Bronchial epithelial cell (primary cell): ENCODE data around the gene PREX1. TPM values are rescaled to one million over a fixed set of nuclear protein-coding genes. Genes with fewer than 3 reads are reported as not detected.

Experiments used
- DNase-seq: peaks from one replicate; pipeline ENCODE4 v3.0.0-alpha.2; 2010; ENCODE audit warnings: low read depth
- FAIRE-seq: peaks from 2 replicates; lab custom pipeline; 2011; peaks lifted over from hg19 to GRCh38; lab: Jason Lieb, UNC
- H3K27me3 ChIP-seq: 2 replicates; pipeline ENCODE4 v1.5.1; 2011; ENCODE audit warnings: low read length; ENCODE audit not compliant: control insufficient read depth, insufficient read depth
- H3K36me3 ChIP-seq: 2 replicates; pipeline ENCODE4 v1.5.1; 2011; ENCODE audit warnings: low read length; ENCODE audit not compliant: control insufficient read depth, insufficient read depth
- H3K4me3 ChIP-seq: 2 replicates; pipeline ENCODE4 v1.5.1; 2011; ENCODE audit warnings: mild to moderate bottlenecking, low read depth, low read length, control low read depth
- CTCF ChIP-seq: IDR thresholded peaks from 2 replicates; pipeline ENCODE4 v1.5.1; 2011; ENCODE audit warnings: mild to moderate bottlenecking, moderate library complexity, low read length, control low read depth, inconsistent platforms; ENCODE audit not compliant: insufficient read depth, severe bottlenecking
- total RNA-seq: library from RNA; depleted of rRNA; stranded (reverse); fragments of >200 nt; gene quantifications from 2 replicates; pipeline ENCODE4 v1.2.1, GENCODE V29; 2014

The PREX1 gene
- total RNA-seq, 1 donor from 2014 or later = under 0.01 TPM

GRCh38 chr20:48743807-48744206 lies 84.0 kb downstream of the PREX1 start:
- TF ChIP-seq CTCF = no peak

DNA sequence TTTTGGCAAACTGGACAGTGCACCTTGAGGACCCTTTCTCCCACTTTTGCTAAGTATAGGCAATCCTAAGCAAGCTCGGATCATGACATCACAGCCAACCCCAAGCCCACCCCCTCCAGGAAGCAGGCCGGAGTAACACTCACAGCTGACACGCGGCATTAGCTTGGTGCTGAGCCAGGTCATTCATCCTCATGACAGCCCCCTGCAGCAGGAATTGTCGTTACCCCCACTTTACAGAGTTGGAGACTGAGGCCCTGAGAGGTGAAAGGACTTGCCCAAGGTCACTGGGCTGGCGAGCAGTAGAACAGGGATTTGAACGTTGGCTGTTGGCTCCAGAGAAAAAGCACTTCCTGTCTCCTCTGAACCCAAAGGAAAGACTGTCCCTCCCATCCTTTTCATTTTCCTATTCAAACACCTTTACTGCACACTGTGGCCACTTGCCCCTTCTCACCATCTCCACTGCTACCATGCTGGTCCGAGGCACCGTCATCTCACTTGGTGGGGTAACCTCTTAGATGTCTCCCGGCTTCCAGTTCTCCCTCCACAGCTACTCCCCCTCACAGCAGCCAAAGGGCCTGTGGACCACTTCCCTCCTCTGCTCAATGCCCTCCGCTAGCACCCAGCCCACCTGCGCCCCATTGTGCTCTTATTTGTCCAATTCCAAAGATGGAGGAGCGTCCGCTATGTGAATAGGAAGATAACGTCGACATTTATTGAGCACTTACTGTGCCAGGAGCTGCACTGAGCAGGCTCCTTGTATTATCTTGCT lies 84.7 kb downstream of the PREX1 start:
- DNase-seq (no peak), FAIRE-seq (no peak)
- no peak for TF ChIP-seq CTCF
- H3K4me3 ChIP-seq = no peak overlapping the region
- H3K36me3 ChIP-seq = no peaks in the 10 kb centered on the region
- no peaks in the 10 kb centered on the region for H3K27me3 ChIP-seq

More at GRCh38 chr20:48743807-48744206, 84.0 kb downstream of the PREX1 start:
- no peak for FAIRE-seq
- Histone ChIP-seq H3K4me3 (no peak overlapping the region), H3K27me3 (no peaks in the 10 kb centered on the region), H3K36me3 (no peaks in the 10 kb centered on the region)
- no peak for DNase-seq

DNA sequence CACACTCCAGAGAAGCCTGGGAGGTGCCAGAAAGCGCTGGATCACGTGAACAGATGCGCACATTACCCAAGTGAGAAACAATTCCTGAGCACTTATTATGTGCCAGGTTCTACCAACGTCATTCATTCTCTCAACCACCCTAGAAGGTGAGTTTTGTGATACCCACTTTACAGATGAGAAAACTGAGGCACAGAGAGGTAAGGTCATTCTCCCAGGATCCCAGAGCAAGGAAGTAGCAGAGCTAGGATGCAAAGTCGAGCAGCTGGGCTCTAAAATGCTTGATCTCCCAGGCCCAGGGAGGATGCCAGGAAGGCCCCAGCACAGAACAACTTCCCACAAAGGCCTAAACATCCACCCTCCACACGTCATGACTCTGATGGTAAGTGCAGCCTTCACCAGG lies 85.6 kb downstream of the PREX1 start:
- Histone ChIP-seq H3K4me3 (no peak overlapping the region), H3K27me3 (no peaks in the 10 kb centered on the region), H3K36me3 (no peaks in the 10 kb centered on the region)
- no peak for TF ChIP-seq CTCF
- DNase-seq = no peak
- FAIRE-seq = no peak

DNA sequence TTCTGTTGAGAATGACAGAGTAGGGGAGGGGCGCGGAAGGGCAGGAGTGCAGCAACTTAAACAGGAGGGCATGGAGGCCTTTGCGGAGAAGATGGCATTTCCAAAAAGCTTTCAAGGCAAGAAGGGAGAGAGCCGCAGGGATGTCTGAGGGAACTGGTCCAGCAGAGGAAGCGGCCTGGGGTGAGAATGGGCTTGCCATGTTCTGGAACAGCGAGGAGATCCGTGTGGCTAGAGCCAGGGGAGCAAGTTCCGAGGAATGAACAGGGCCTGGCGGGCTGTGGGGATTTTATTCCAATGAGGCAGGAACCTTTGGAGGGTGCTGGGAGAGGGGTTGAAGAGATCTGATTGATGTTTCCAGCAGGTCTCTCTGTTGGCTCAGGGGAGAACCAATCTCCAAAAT lies 86.1 kb downstream of the PREX1 start:
- FAIRE-seq = no peak
- no peak overlapping the region for H3K4me3 ChIP-seq
- TF ChIP-seq CTCF = no peak
- no peaks in the 10 kb centered on the region for H3K36me3 ChIP-seq
- H3K27me3 ChIP-seq = no peaks in the 10 kb centered on the region
- no peak for DNase-seq

- Histone ChIP-seq H3K4me3 (no peak overlapping the region), H3K27me3 (no peaks in the 10 kb centered on the region), H3K36me3 (no peaks in the 10 kb centered on the region)
- FAIRE-seq (no peak), DNase-seq (no peak)
- TF ChIP-seq CTCF = no peak
Observed at GRCh38 chr20:48740712-48741111, 87.1 kb downstream of the PREX1 start.

DNA sequence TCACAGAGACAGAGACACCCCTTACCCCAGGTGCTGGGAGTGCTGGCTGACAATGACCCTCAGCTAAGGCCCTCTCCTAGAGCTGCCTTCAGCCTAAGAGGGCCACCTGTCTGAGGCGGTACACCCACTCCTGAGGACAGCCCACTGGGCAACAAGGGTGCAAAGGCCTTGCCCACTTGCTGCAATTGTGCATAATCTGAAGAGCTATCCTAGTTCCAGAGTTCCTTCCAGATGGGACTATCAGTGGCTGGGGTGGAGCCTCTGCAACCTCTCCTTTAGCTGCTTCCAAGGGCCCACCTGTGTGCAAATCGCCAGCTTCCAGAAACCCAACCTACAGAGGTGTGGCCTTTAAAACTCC lies 87.5 kb downstream of the PREX1 start:
- FAIRE-seq = no peak
- H3K27me3 ChIP-seq = no peaks in the 10 kb centered on the region
- no peaks in the 10 kb centered on the region for H3K36me3 ChIP-seq
- no peak for DNase-seq
- TF ChIP-seq CTCF = no peak
- no peak overlapping the region for H3K4me3 ChIP-seq
